ENCODE data around the gene NMUR2.

DNA sequence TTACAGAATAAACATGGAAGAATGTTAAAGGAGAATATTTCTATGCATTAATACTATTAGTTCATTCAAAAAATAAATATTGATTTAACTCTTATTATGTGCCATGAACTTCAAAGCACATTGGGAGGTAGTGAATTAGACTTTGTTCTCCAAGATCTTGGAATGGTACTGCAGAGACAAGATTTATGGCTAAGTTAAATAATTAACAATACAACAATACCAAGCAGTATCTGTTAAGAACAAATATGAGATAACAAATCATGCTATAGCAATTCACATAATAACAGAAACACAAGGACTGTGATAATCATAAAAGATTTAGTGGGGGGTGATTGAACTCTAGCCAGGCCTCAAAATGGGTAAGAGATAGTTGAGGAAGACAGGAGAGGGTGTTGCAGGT is 11.6 kb downstream of the NMUR2 start:
- TF ChIP-seq, protein P1, sequence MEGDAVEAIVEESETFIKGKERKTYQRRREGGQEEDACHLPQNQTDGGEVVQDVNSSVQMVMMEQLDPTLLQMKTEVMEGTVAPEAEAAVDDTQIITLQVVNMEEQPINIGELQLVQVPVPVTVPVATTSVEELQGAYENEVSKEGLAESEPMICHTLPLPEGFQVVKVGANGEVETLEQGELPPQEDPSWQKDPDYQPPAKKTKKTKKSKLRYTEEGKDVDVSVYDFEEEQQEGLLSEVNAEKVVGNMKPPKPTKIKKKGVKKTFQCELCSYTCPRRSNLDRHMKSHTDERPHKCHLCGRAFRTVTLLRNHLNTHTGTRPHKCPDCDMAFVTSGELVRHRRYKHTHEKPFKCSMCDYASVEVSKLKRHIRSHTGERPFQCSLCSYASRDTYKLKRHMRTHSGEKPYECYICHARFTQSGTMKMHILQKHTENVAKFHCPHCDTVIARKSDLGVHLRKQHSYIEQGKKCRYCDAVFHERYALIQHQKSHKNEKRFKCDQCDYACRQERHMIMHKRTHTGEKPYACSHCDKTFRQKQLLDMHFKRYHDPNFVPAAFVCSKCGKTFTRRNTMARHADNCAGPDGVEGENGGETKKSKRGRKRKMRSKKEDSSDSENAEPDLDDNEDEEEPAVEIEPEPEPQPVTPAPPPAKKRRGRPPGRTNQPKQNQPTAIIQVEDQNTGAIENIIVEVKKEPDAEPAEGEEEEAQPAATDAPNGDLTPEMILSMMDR (IDR thresholded peaks at IDR 0.05 in 2 of 3, conservative IDR thresholded peaks at IDR 0.05 in 1 of 3; ENCODE audit: borderline replicate concordance in 1 of 3, insufficient read depth in 1 of 3, low read depth in 2 of 3, low read length in 2 of 3), result no peak
- TF ChIP-seq EGR1 (IDR thresholded peaks at IDR 0.05; ENCODE audit: low read depth) (no peak), POLR2AphosphoS5 (IDR thresholded peaks at IDR 0.05; ENCODE audit: low read depth, low read length) (no peak), JUND (IDR thresholded peaks at IDR 0.05) (no peak), CEBPB (IDR thresholded peaks at IDR 0.05; ENCODE audit: low read depth) (no peak), RAD21 (IDR thresholded peaks at IDR 0.05; ENCODE audit: low read depth) (no peak), POLR2A (IDR thresholded peaks at IDR 0.05; ENCODE audit: borderline replicate concordance, extremely low read depth, insufficient read depth, insufficient read length) (no peak), EZH2phosphoT487 (IDR thresholded peaks at IDR 0.05; ENCODE audit: borderline replicate concordance) (no peak), SIN3A (IDR thresholded peaks at IDR 0.05; ENCODE audit: low read depth) (no peak), YY1 (IDR thresholded peaks at IDR 0.05; ENCODE audit: extremely low read depth, insufficient replicate concordance, low read depth, low read length) (no peak), CBX3 (IDR thresholded peaks at IDR 0.05; ENCODE audit: low read depth) (no peak)
- TF ChIP-seq, protein P2, sequence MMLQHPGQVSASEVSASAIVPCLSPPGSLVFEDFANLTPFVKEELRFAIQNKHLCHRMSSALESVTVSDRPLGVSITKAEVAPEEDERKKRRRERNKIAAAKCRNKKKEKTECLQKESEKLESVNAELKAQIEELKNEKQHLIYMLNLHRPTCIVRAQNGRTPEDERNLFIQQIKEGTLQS (IDR thresholded peaks at IDR 0.05), result no peak
